ENCODE measurements around the gene NHSL1. TPM values are rescaled to one million over a fixed set of nuclear protein-coding genes. Genes with fewer than 3 reads are reported as not detected.

NHSL1 gene
- total RNA-seq, 2 donors from 2014 or later, result 9.7 to 13.3 TPM

DNA sequence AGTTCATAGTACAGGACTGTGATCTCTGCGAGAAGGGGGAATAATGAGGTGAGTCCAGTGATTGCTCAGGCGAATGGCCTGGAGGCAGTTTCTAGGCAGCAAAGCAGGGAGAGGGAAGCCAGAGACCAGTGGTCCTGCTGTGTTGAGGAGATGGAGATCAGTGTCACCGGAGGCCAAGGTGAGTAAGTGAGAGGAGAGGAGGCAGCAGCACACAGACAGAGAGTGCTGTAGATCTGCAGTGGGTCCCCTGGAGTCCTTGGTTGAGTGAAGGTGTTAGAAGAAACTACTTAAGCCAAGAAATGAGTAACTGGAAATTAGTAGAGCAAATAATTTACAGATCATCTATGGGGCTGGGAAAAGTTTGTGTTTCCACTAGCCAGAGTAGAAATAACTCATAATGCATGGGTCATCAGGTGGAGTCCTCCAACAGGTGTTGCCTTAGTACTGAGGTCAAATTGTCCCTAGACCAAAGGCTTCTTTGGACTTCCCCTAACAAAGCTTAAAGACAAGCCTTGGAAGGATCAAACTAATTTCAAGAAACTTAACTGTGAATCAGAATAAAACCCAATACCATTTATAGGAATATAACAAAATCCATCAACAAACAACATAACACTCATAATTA is 81.7 kb downstream of the NHSL1 start:
- ATAC-seq (ENCODE audit: insufficient number of reproducible peaks, low FRiP score, low read depth), result no peak
- H3K27ac ChIP-seq, result no peak overlapping the region
- no peaks in the 10 kb centered on the region for H3K27me3 ChIP-seq (replicated peaks; ENCODE audit: insufficient read depth)
- TF ChIP-seq CTCF (IDR thresholded peaks at IDR 0.05), result no peak
- H3K4me3 ChIP-seq, result no peak overlapping the region
- no peaks in the 10 kb centered on the region for H3K4me1 ChIP-seq (ENCODE audit: control insufficient read depth in 1 of 2, low read depth in 2 of 2)
- no peak for DNase-seq (ENCODE audit: low spot score)
- H3K9me3 ChIP-seq, result no peaks in the 10 kb centered on the region
- peaks cover 9% of the 10 kb centered on the region for H3K36me3 ChIP-seq

GRCh38 chr6:138416206-138416605 is 83.1 kb downstream of the NHSL1 start:
- DNase-seq (ENCODE audit: low spot score) (no peak), ATAC-seq (ENCODE audit: insufficient number of reproducible peaks, low FRiP score, low read depth) (no peak)
- Histone ChIP-seq H3K4me3 (no peak overlapping the region), H3K27ac (no peak overlapping the region), H3K4me1 (ENCODE audit: control insufficient read depth in 1 of 2, low read depth in 2 of 2) (no peaks in the 10 kb centered on the region), H3K9me3 (no peaks in the 10 kb centered on the region), H3K27me3 (replicated peaks; ENCODE audit: insufficient read depth) (no peaks in the 10 kb centered on the region), H3K36me3 (peaks cover 19% of the 10 kb centered on the region)
- TF ChIP-seq CTCF (IDR thresholded peaks at IDR 0.05), result no peak

GRCh38 chr6:138415125-138415524 is 84.2 kb downstream of the NHSL1 start:
- Histone ChIP-seq H3K4me1 (ENCODE audit: control insufficient read depth in 1 of 2, low read depth in 2 of 2) (no peaks in the 10 kb centered on the region), H3K9me3 (no peaks in the 10 kb centered on the region), H3K36me3 (peaks cover 24% of the 10 kb centered on the region), H3K27ac (no peak overlapping the region), H3K4me3 (no peak overlapping the region), H3K27me3 (replicated peaks; ENCODE audit: insufficient read depth) (no peaks in the 10 kb centered on the region)
- ATAC-seq (ENCODE audit: insufficient number of reproducible peaks, low FRiP score, low read depth), result no peak
- no peak for DNase-seq (ENCODE audit: low spot score)
- TF ChIP-seq CTCF (IDR thresholded peaks at IDR 0.05), result no peak

GRCh38 chr6:138410972-138411880 is 88.1 kb downstream of the NHSL1 start:
- peaks cover 44% of the 10 kb centered on the region for H3K36me3 ChIP-seq
- H3K27me3 ChIP-seq (replicated peaks; ENCODE audit: insufficient read depth), result no peaks in the 10 kb centered on the region
- no peak overlapping the region for H3K4me3 ChIP-seq
- no peak for DNase-seq (ENCODE audit: low spot score)
- H3K4me1 ChIP-seq (ENCODE audit: control insufficient read depth in 1 of 2, low read depth in 2 of 2), result no peaks in the 10 kb centered on the region
- ATAC-seq (ENCODE audit: insufficient number of reproducible peaks, low FRiP score, low read depth), result no peak
- H3K27ac ChIP-seq, result no peak overlapping the region
- no peak for TF ChIP-seq CTCF (IDR thresholded peaks at IDR 0.05)
- H3K9me3 ChIP-seq, result no peaks in the 10 kb centered on the region

- Histone ChIP-seq H3K27me3 (replicated peaks; ENCODE audit: insufficient read depth) (no peaks in the 10 kb centered on the region), H3K4me1 (ENCODE audit: control insufficient read depth in 1 of 2, low read depth in 2 of 2) (peaks cover 0 to 4% of the 10 kb centered on the region in 2 donors), H3K4me3 (no peak overlapping the region), H3K9me3 (no peaks in the 10 kb centered on the region), H3K36me3 (peaks cover 49% of the 10 kb centered on the region), H3K27ac (no peak overlapping the region)
- ATAC-seq (ENCODE audit: insufficient number of reproducible peaks, low FRiP score, low read depth) (no peak), DNase-seq (ENCODE audit: low spot score) (no peak)
- TF ChIP-seq CTCF (IDR thresholded peaks at IDR 0.05), result no peak
Measured at GRCh38 chr6:138410048-138410735, 89.1 kb downstream of the NHSL1 start.
